Stimulated activated CD4-positive, alpha-beta T cell treated with anti-CD3 and anti-CD28 coated beads, Interleukin-4, amount 100 ng/mL, for 24 hours (primary cell): ENCODE results near the gene MYO1B.

ENCODE experiments used
- DNase-seq: peaks from one replicate; pipeline ENCODE4 v3.0.0-alpha.2; 2020

The MYO1B gene

DNA sequence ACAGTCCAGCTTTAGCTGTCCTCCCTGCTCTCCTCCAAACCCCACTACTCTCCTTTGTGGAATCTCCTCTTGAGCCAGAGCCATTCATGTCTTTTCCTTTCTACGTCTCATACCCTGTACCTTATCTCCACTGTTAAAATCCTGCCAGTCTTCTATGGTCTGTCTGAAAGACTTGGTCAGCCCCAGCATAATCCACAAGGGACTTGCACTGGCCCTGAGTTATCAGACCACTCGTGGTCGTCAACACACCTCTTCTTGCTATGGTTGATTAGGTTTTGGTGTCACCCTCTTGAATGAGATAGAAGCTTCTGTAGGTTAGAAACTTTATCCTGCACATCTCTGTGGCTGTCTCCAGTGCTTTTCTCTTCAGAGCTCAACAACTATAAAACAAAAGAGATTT, 56.8 kb downstream of the MYO1B start:
- no peak for DNase-seq

DNA sequence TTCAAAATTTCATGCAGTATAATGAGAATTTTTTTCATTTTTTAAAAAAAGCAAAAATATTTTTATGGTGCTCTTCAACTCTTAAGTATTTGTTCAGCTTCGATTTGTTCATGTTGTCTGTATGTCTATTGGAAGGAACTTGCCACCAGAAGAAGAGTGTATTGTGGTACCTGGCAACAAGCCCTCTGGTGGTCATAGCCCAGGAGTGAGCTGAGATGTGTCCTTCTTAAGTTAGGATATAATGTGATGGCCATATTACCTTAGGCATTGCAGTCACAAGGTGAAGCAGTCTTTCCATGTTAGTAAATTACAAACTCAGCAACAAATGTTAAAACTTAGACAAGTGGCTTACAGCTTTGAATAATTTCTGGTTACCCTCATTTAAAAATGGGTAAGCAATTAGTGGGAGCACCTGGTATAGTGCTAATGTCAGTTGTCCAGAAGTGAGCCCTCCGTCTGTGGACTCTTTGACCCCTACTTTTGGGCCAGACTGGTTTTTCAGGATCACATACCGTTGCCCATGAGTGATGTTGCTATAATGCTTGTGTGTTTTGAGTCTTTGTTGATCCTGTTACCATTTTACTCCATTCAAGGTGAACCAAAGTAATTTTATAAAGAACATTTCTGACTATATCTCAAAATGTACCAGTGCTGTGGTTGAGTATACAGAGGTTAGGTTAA, 57.4 kb downstream of the MYO1B start:
- DNase-seq = peak; percentile 13

- DNase-seq = no peak
These were observed 58.2 kb downstream of the MYO1B start for GRCh38 chr2:191303140-191304005.

- no peak for DNase-seq
These were observed 60.0 kb downstream of the MYO1B start for GRCh38 chr2:191304939-191305875.

- DNase-seq = no peak
These were observed 62.8 kb downstream of the MYO1B start for GRCh38 chr2:191308026-191308425.

- no peak for DNase-seq
These were observed 66.0 kb downstream of the MYO1B start for GRCh38 chr2:191311156-191311555.

DNA sequence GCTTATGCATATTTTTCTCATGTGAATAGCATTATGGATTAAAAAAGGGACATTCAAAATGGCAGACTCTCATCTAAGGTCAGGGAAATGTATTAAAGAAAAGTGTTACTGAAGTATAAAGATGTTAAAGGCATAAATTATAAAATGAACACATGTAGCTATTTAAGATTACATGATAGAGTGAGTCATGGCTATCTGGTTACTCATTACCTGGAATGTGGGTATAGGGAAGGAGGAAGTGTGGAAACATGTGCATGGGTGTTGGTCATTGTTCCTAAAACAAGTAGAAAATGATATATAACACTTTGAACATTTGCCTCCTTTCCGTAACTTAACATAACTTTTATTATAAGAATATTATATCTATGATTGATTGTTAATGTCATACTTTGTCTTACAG, 66.4 kb downstream of the MYO1B start:
- DNase-seq = no peak

GRCh38 chr2:191312163-191312562, 67.0 kb downstream of the MYO1B start:
- no peak for DNase-seq

DNA sequence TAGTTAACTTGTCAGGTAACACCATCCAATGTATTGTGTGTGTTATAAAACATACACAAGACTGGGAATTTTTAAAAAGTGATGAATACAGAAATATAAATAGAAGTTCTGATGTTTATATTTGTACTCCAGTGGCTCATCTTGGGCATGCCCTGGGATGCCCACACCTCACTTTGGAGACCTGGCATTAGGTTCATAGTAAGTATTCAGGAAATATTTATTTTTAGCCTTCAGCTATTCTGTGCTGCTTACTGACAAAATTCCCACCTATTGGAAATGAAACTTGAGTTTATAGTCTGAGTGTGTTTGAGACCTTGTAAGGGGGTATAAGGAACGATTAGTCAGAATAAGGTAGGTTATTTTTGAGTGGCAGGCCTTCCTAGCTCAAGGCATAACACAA, 67.5 kb downstream of the MYO1B start:
- no peak for DNase-seq

- DNase-seq = no peak
These were observed 69.6 kb downstream of the MYO1B start for GRCh38 chr2:191314697-191315364.

- no peak for DNase-seq
These were observed 70.2 kb downstream of the MYO1B start for GRCh38 chr2:191315365-191315752.

GRCh38 chr2:191316246-191316994, 71.2 kb downstream of the MYO1B start:
- no peak for DNase-seq

- DNase-seq = no peak
These were observed 73.0 kb downstream of the MYO1B start for GRCh38 chr2:191318037-191318728.

DNA sequence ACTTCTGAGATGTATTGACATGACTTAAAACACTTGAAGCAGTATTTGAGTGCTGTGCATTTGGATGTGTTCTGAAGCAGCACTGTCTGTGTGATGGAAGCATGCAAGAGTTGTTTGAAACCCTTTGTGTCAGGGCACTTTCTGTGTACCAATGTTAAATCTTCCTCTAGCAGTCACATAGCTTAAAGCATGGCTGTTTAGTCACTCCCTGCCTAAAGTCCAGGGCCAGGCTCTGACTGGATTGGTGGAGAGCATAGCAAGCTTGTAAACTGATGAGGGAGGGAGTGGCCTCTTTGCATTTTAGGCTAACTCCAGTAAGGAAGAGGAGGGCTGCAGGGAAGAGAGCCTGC, 73.5 kb downstream of the MYO1B start:
- DNase-seq = no peak

DNA sequence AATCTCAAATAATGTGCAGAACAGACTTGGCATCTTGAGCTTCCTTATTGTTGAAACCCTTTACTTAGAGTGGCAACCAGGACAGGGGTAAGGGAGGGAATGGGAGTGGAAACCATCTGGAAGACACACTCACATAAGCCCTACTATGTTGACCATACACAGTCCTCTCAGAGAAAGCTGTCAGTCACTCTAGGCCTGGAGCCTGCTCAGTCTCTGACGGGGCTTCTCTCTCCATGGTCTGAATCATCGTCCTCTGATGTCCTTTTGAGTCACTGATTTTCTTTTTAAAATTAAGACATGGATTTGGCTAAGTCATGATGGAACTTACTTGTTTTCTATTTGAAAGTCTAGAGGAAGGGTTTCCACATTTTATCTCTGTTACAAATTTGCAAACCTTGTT, 74.0 kb downstream of the MYO1B start:
- no peak for DNase-seq

GRCh38 chr2:191320881-191321280, 75.7 kb downstream of the MYO1B start:
- no peak for DNase-seq

- DNase-seq = no peak
These were observed 76.9 kb downstream of the MYO1B start for GRCh38 chr2:191321861-191322662.

- DNase-seq = no peak
These were observed 77.8 kb downstream of the MYO1B start for GRCh38 chr2:191322828-191323506.

DNA sequence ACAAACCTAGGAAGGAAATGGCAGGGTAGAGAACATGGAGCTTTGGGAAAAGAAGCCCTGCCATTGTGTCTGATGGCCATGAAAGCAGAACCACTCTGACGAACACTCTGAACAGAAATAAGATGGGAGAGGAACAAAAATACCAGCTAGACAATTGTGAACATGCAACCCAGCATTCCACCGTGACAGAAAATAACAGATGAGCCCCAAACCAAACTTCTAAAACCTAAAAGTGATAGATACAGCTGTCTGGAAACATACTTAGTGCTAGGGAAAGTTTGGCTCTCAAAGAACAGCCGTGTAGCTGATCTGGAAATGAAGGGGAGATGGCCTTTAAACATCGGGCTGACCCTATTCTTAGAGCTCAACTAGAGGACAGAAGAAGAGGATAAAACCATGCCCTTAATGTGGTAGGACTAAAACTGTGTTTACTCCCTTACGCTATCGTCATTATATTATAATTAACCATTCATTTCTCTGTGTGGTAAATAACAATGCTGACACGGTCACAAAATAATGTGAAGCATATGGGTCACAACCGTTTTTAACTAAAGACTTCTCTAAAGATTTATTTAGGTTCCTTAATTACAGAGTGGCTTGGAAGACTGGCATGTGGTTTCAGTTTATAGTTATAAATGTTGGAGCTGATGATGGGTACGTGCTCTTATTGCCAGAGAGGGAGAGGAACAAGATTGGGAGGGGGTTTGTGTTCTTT, 80.6 kb downstream of the MYO1B start:
- no peak for DNase-seq
